GM20000 (cell line): ENCODE data around the gene MRPL33.

Experiments used
- DNase-seq: peaks from one replicate; pipeline ENCODE4 v3.0.0; 2012; ENCODE audit warnings: low spot score
- CTCF ChIP-seq: IDR thresholded peaks from 2 replicates; pipeline ENCODE4 v1.5.1; 2012; ENCODE audit warnings: mild to moderate bottlenecking, control low read depth; ENCODE audit errors: extremely low read depth, missing control alignments

Gene MRPL33

GRCh38 chr2:27828305-27828704 is 56.8 kb downstream of the MRPL33 start:
- no peak for DNase-seq
- TF ChIP-seq CTCF: no peak
